ENCODE results near the gene CDC42BPA.
"Not testable (repeated sequence)": the region's sequence is repeated elsewhere in the genome, so short reads cannot be mapped to it uniquely, and the experiment has no call there.

Gene CDC42BPA

GRCh38 chr1:227308367-227309336, 9.6 kb downstream of the CDC42BPA start:
- no peak for DNase-seq

- no peak for DNase-seq
Observed at GRCh38 chr1:227306689-227307088, 11.6 kb downstream of the CDC42BPA start.

- DNase-seq, result no peak
Observed at GRCh38 chr1:227305894-227306626, 12.2 kb downstream of the CDC42BPA start.

GRCh38 chr1:227304665-227305064, 13.6 kb downstream of the CDC42BPA start:
- no peak for DNase-seq

GRCh38 chr1:227303662-227304061, 14.6 kb downstream of the CDC42BPA start:
- DNase-seq, result no peak

GRCh38 chr1:227300682-227301081, 17.6 kb downstream of the CDC42BPA start:
- no peak for DNase-seq

GRCh38 chr1:227299688-227300087, 18.6 kb downstream of the CDC42BPA start:
- no peak for DNase-seq

- no peak for DNase-seq
Observed at GRCh38 chr1:227299241-227299627, 19.1 kb downstream of the CDC42BPA start.

- DNase-seq, result no peak
Observed at GRCh38 chr1:227298512-227299240, 19.6 kb downstream of the CDC42BPA start.

- no peak for DNase-seq
Observed at GRCh38 chr1:227297073-227297793, 21.1 kb downstream of the CDC42BPA start.

- no peak for DNase-seq
Observed at GRCh38 chr1:227295609-227296008, 22.7 kb downstream of the CDC42BPA start.

- DNase-seq, result no peak
Observed at GRCh38 chr1:227285745-227286144, 32.5 kb downstream of the CDC42BPA start.

GRCh38 chr1:227281371-227281770, 36.9 kb downstream of the CDC42BPA start:
- no peak for DNase-seq

- no peak for DNase-seq
Observed at GRCh38 chr1:227280836-227281235, 37.5 kb downstream of the CDC42BPA start.

- not testable (repeated sequence) for DNase-seq
Observed at GRCh38 chr1:227276156-227276693, 42.1 kb downstream of the CDC42BPA start.

GRCh38 chr1:227273557-227273956, 44.7 kb downstream of the CDC42BPA start:
- peak; percentile 70 for DNase-seq

GRCh38 chr1:227272428-227272827, 45.9 kb downstream of the CDC42BPA start:
- no peak for DNase-seq

GRCh38 chr1:227270554-227270953, 47.7 kb downstream of the CDC42BPA start:
- no peak for DNase-seq

GRCh38 chr1:227268943-227269342, 49.3 kb downstream of the CDC42BPA start:
- no peak for DNase-seq

GRCh38 chr1:227265891-227266290, 52.4 kb downstream of the CDC42BPA start:
- DNase-seq, result no peak

- no peak for DNase-seq
Observed at GRCh38 chr1:227263869-227264268, 54.4 kb downstream of the CDC42BPA start.

- no peak for DNase-seq
Observed at GRCh38 chr1:227261501-227261900, 56.8 kb downstream of the CDC42BPA start.

Data from NCI-H1048 (cell line).